Measurements from ENCODE around the gene TMEM116. TPM values are rescaled to one million over a fixed set of nuclear protein-coding genes. Genes with fewer than 3 reads are reported as not detected.

Gene TMEM116
- total RNA-seq, 2 donors from 2014 or later: 4.6 to 8.0 TPM

DNA sequence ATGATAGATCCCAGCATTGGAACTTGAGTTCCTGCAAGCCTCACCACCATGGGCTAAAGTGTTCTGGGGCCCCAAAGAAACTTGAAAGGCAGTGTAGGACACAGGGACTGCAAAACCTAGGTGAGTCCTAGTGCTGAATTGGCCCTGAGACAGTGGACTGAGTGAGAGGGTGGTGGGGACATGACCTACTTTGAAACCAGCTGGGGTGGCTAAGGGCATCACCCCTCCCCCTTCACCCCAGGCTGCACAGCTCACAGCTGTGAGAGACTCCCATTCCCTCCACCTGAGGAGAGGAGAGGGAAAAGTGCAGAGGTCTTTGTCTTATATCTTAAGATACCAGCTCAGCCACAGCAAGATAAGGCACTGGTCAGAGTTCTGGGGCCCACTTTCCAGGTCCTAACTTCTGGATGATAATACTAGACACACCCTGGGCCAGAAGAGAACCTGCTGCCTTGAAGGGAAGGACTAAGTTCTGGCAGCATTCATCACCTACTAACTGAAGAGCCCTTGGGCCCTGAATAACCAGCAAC is 108.5 kb downstream of the TMEM116 start:
- H3K4me3 ChIP-seq: no peak overlapping the region
- no peak for TF ChIP-seq POLR2A (IDR thresholded peaks at IDR 0.05)
- TF ChIP-seq, protein P1, sequence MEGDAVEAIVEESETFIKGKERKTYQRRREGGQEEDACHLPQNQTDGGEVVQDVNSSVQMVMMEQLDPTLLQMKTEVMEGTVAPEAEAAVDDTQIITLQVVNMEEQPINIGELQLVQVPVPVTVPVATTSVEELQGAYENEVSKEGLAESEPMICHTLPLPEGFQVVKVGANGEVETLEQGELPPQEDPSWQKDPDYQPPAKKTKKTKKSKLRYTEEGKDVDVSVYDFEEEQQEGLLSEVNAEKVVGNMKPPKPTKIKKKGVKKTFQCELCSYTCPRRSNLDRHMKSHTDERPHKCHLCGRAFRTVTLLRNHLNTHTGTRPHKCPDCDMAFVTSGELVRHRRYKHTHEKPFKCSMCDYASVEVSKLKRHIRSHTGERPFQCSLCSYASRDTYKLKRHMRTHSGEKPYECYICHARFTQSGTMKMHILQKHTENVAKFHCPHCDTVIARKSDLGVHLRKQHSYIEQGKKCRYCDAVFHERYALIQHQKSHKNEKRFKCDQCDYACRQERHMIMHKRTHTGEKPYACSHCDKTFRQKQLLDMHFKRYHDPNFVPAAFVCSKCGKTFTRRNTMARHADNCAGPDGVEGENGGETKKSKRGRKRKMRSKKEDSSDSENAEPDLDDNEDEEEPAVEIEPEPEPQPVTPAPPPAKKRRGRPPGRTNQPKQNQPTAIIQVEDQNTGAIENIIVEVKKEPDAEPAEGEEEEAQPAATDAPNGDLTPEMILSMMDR (IDR thresholded peaks at IDR 0.05): no peak
- H3K4me1 ChIP-seq: no peaks in the 10 kb centered on the region
- H3K36me3 ChIP-seq (replicated peaks in 1 of 2; ENCODE audit: insufficient read depth in 1 of 2, low read depth in 2 of 2): no peaks in the 10 kb centered on the region
- H3K27ac ChIP-seq: no peak overlapping the region
- H3K27me3 ChIP-seq: no peaks in the 10 kb centered on the region
- intact Hi-C loops (cut with DNase I): no loop called here
- ATAC-seq: no peak
- DNase-seq: no peak
- H3K9me3 ChIP-seq: no peaks in the 10 kb centered on the region

DNA sequence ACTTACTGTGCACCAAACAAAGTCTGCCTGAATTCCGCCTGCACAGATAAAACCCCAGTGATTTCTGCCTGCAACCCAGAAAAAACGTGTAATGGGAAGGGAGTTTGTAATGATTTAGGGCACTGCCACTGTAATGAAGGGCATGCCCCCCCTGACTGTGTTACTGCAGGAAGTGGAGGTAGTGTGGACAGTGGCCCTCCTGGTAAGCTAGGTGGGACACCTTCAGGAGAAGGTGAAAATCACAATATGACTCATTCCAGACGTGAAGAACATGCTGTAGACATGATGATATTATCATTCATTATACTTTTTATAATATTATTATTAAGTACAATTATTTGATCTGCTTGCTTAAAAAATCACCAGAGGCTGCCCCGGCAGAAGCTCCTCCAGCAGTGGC is 111.8 kb downstream of the TMEM116 start:
- 81 to 83% methylated on average over 4 of the region's 4 CpGs for WGBS, 2 donors
- no peak for ATAC-seq
- intact Hi-C loops (cut with DNase I): no loop called here

DNA sequence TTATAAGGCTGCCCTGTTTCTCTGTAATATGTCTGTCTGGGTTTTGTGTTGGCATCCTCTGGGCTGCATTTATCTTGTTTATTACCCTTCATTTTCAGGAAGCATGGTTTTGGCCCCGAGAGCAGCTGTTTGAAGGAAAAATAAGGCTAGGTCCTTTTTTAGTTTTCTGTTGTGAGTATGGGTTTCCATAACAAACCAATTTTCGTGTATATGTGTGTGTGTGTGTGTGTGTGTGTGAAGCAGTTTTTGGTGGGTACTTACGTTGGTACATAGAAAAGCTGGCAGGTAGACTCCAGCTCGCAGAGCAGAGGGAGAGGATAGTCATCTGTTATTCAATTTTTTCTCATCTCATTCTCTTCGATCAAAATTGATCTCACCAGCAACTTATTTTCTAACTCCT is 118.4 kb downstream of the TMEM116 start:
- Histone ChIP-seq H3K27me3 (no peaks in the 10 kb centered on the region), H3K4me3 (no peak overlapping the region), H3K36me3 (replicated peaks in 1 of 2; ENCODE audit: insufficient read depth in 1 of 2, low read depth in 2 of 2) (peaks cover 12 to 15% of the 10 kb centered on the region in 2 donors), H3K27ac (no peak overlapping the region), H3K9me3 (no peaks in the 10 kb centered on the region), H3K4me1 (no peaks in the 10 kb centered on the region)
- no peak for ATAC-seq
- 82 to 87% methylated on average over 5 of the region's 5 CpGs for WGBS, 2 donors
- no peak for DNase-seq
- no peak for TF ChIP-seq POLR2A (IDR thresholded peaks at IDR 0.05)
- TF ChIP-seq, protein P1 (IDR thresholded peaks at IDR 0.05): no peak
- intact Hi-C loops (cut with DNase I): no loop called here

More for the DNA sequence above, 111.8 kb downstream of the TMEM116 start:
- Histone ChIP-seq H3K27me3 (no peaks in the 10 kb centered on the region), H3K4me1 (no peaks in the 10 kb centered on the region), H3K27ac (no peak overlapping the region), H3K36me3 (replicated peaks in 1 of 2; ENCODE audit: insufficient read depth in 1 of 2, low read depth in 2 of 2) (no peaks in the 10 kb centered on the region), H3K4me3 (no peak overlapping the region), H3K9me3 (no peaks in the 10 kb centered on the region)
- TF ChIP-seq, protein P1 (IDR thresholded peaks at IDR 0.05): no peak
- TF ChIP-seq POLR2A (IDR thresholded peaks at IDR 0.05): no peak
- no peak for DNase-seq

DNA sequence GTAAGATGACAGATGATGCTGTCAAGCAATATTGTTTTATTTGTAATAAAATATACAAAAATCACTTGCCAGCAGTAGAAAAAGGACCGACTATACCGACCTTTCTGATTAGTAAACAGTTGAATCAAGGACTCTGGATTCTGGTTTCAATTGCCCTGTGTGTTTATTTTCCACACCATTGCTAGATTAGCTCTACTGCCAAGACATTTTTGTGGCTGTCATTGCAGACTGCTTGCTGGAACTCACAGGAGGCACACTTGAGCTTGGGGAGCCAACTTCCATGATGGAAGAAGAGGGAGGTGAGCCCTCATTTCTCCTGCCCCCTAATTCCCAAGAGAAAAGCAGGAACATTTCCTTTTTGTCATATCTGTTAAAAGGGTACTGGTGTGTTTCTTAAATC is 119.7 kb downstream of the TMEM116 start:
- TF ChIP-seq POLR2A (IDR thresholded peaks at IDR 0.05): no peak
- TF ChIP-seq, protein P1 (IDR thresholded peaks at IDR 0.05): no peak
- Histone ChIP-seq H3K27ac (no peak overlapping the region), H3K36me3 (replicated peaks in 1 of 2; ENCODE audit: insufficient read depth in 1 of 2, low read depth in 2 of 2) (peaks cover 12 to 18% of the 10 kb centered on the region in 2 donors), H3K4me1 (no peaks in the 10 kb centered on the region), H3K4me3 (no peak overlapping the region), H3K27me3 (no peaks in the 10 kb centered on the region), H3K9me3 (no peaks in the 10 kb centered on the region)
- DNase-seq (no peak), ATAC-seq (no peak)
- intact Hi-C loops (cut with DNase I): no loop called here
- WGBS, 2 donors: 39 to 50% methylated on average over 2 of the region's 2 CpGs
